Uterus (tissue), 4 donors: Measurements from ENCODE around the gene S1PR4. TPM values are rescaled to one million over a fixed set of nuclear protein-coding genes. Genes with fewer than 3 reads are reported as not detected.

Experiments used
- DNase-seq, 2 donors: peaks; one replicate each; pipeline ENCODE4 v3.0.0-alpha.2; 2019 to 2020
- H3K27ac ChIP-seq, 2 donors: fragments of 200-600 bp; sonication (generic); 1 replicate in 1 of 2; 2 replicates in 1 of 2; pipeline ENCODE4 v1.5.1; 2016 to 2018
- H3K27me3 ChIP-seq, 2 donors: fragments of 200-600 bp; sonication (generic); one replicate each; pipeline ENCODE4 v1.5.1; 2018 to 2019; ENCODE audit warnings: control low read depth in 1 of 2
- H3K36me3 ChIP-seq, 2 donors: fragments of 200-600 bp; sonication (generic); one replicate each; pipeline ENCODE4 v1.5.1; 2019; ENCODE audit warnings: control low read depth in 1 of 2
- H3K4me1 ChIP-seq, 2 donors: fragments of 200-600 bp; sonication (generic); one replicate each; pipeline ENCODE4 v1.5.1; 2018 to 2019; ENCODE audit warnings: control low read depth in 1 of 2
- H3K4me3 ChIP-seq, 2 donors: fragments of 200-600 bp; sonication (generic); 1 replicate in 1 of 2; 2 replicates in 1 of 2; pipeline ENCODE4 v1.5.1; 2018 to 2019; ENCODE audit warnings: mild to moderate bottlenecking in 1 of 2
- H3K9me3 ChIP-seq, 2 donors: fragments of 200-600 bp; sonication (generic); one replicate each; pipeline ENCODE4 v1.5.1; 2019; ENCODE audit warnings: control low read depth in 1 of 2
- POLR2A ChIP-seq, 2 donors: fragments of 450-650 bp; IDR thresholded peaks; one replicate each; pipeline ENCODE4 v1.6.1; 2016; ENCODE audit warnings: antibody characterized with exemption in 2 of 2, mild to moderate bottlenecking in 1 of 2, moderate library complexity in 1 of 2
- intact Hi-C: fragments of 100-400 bp; cut with DNase I; formaldehyde crosslinking; loops from one replicate; pipeline ENCODE4 v1.15.1; 2023; ENCODE audit warnings: low total_unique reads
- total RNA-seq, 4 donors: library from RNA; depleted of rRNA in 3 of 4; stranded (reverse); fragments of >200 nt in 3 of 4; gene quantifications; one replicate each; pipeline versions ENCODE4 v1.1.0 to v1.2.4, GENCODE V29; 2014 to 2023
- TF ChIP-seq, protein P1 (sequence below), 4 experiments: fragments of 200-600 bp in 2 of 4; fragments of 450-650 bp in 2 of 4; sonication (generic) in 2 of 4; IDR thresholded peaks; one replicate each; pipeline ENCODE4 v1.5.1; 2016 to 2019; ENCODE audit warnings: antibody characterized with exemption in 4 of 4, mild to moderate bottlenecking in 2 of 4, moderate library complexity in 1 of 4
- donor health status: DM: yes; HTN: yes; CAD: no.

The S1PR4 gene
- total RNA-seq, 4 donors from 2014 or later: 1.3 to 2.0 TPM; not detected in 2

DNA sequence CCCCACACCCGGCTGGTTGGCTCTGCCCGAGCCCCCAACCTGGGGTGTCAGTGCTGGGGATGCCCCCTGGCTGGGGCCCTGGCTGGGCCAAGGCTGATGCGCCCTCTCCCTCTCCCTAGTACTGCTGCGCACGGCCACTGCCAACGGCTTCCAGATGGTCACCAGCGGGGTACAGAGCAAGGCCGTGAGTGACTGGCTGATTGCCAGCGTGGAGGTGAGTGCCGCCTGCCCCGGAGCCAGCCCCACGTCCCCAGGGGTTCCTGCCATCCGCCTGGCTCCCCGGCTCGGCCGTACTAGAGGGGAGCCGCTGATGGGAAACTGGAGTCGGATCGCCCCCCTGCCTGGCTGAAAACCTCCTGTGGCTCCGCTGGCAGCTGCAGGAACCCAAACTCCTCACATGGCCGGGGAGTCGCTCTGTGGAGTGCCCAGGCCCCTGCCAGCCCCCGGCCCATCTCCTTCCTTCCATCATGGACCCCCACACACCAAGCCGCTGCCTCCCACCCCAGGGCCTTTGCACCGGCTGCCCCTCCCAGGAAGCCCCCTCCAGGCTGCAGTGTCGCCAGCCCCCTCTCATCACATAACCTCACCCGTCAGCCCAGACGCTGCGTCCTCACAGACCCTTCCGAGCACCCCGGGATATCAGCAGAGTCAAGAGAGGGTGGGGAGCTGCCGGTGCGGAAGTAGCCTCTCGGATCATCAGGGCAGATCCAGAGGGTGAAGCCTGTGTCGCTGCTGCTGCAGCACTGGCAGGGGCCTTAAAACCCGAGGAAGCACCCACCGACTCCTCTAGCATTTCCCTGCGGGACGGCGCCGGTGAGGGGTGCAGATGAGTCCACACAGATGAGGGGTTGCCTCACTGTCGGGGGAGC is 17.7 kb downstream of the S1PR4 start:
- intact Hi-C loops: no loop called here
- no peak overlapping the region for H3K4me3 ChIP-seq
- H3K9me3 ChIP-seq: no peaks in the 10 kb centered on the region
- no peaks in the 10 kb centered on the region for H3K27me3 ChIP-seq
- no peak for DNase-seq
- H3K36me3 ChIP-seq: no peaks in the 10 kb centered on the region
- H3K4me1 ChIP-seq: no peaks in the 10 kb centered on the region
- no peak for TF ChIP-seq POLR2A (IDR thresholded peaks at IDR 0.05)
- TF ChIP-seq, protein P1, sequence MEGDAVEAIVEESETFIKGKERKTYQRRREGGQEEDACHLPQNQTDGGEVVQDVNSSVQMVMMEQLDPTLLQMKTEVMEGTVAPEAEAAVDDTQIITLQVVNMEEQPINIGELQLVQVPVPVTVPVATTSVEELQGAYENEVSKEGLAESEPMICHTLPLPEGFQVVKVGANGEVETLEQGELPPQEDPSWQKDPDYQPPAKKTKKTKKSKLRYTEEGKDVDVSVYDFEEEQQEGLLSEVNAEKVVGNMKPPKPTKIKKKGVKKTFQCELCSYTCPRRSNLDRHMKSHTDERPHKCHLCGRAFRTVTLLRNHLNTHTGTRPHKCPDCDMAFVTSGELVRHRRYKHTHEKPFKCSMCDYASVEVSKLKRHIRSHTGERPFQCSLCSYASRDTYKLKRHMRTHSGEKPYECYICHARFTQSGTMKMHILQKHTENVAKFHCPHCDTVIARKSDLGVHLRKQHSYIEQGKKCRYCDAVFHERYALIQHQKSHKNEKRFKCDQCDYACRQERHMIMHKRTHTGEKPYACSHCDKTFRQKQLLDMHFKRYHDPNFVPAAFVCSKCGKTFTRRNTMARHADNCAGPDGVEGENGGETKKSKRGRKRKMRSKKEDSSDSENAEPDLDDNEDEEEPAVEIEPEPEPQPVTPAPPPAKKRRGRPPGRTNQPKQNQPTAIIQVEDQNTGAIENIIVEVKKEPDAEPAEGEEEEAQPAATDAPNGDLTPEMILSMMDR (IDR thresholded peaks at IDR 0.05): no peak
- no peak overlapping the region for H3K27ac ChIP-seq

DNA sequence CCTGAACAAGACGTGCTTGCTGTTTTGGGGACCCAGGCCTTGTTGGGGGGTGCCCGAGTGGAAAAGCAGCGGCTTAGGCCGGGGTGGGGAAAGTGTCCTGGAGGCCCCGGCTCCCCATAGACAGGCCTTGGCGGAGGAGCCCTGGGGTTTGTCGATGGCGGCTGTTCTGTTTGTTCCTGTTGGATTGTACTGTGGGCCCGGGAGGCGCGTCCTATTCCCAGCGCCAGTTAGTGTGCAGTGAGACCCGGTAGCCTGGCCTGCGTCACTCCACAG is 18.3 kb downstream of the S1PR4 start:
- H3K27ac ChIP-seq: no peak overlapping the region
- no peaks in the 10 kb centered on the region for H3K27me3 ChIP-seq
- intact Hi-C loops: no loop called here
- no peaks in the 10 kb centered on the region for H3K4me1 ChIP-seq
- no peak overlapping the region for H3K4me3 ChIP-seq
- no peaks in the 10 kb centered on the region for H3K36me3 ChIP-seq
- TF ChIP-seq, protein P1 (IDR thresholded peaks at IDR 0.05): no peak
- no peak for TF ChIP-seq POLR2A (IDR thresholded peaks at IDR 0.05)
- no peak for DNase-seq
- no peaks in the 10 kb centered on the region for H3K9me3 ChIP-seq

DNA sequence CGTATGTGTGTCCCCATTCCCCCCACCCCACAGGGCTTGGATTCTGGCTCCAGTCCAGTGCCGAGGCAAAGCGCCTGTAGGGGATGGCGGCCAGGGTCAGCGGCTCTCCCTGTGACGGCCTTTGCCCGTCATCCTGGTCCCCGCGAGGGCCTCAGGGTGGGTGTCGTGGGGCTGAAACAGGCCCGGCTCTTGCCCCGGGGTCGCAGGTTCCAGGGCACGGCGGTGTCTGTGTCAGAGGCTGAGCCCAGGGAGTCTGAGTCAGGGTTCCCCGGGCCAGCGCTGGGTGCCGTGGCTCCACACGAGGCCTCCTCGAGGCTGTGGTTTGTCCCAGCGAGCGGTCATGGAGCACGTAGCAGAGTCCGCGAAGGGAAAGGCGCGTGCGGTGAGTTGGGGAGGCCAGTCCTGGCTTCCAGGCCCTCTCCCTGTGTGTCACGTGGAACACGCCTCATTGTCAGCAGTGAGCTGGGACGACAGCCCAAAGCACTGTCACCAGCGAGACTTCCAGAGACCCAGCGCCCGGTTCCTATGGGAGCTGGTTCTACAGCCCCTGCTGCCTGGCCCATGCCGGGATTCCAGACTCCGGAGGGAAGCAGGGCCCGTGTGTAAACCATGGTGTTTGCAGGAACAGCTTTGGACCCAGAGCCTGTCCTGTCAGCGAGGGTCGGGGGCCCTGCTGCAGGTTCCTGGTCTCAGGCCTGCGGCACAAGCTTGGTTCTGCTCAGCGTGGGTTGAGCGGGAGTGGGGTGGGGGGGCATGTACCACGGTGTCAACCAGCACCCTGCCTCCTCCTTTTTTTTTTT is 20.5 kb downstream of the S1PR4 start:
- Histone ChIP-seq H3K9me3 (no peaks in the 10 kb centered on the region), H3K27me3 (no peaks in the 10 kb centered on the region), H3K4me3 (no peak overlapping the region), H3K36me3 (no peaks in the 10 kb centered on the region), H3K27ac (no peak overlapping the region), H3K4me1 (no peaks in the 10 kb centered on the region)
- intact Hi-C loops: no loop called here
- DNase-seq: no peak
- no peak for TF ChIP-seq POLR2A (IDR thresholded peaks at IDR 0.05)
- TF ChIP-seq, protein P1 (IDR thresholded peaks at IDR 0.05): no peak

DNA sequence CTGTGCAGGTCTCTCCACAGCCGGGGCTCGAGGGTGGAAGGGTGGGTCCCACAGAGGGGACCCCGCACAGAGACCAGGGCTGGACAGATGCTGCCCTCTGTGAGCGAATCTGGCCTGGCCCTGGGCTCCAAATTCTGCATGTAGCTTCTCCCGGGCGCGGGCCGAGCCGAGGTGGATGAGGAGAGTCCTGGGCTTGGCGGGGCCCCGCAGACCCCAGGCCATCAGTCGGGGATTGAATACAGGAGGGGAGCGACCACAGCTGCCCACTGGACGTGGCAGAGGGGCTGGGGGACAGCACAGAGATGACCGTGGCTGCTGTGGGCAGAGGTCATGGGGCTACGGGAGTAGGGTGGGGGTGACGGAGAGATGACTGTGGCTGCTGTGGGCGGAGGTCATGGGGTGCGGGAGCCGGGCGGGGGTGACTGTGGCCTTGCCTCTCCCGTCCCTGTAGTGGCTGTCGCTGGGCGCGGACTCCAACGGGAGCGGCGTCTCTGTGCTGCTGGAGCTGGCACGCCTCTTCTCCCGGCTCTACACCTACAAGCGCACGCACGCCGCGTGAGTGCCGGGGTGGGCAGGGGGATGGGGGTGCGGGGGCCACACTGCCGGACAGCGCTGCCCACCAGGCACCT is 22.6 kb downstream of the S1PR4 start:
- H3K4me3 ChIP-seq: no peak overlapping the region
- no peaks in the 10 kb centered on the region for H3K36me3 ChIP-seq
- H3K27ac ChIP-seq: no peak overlapping the region
- no peaks in the 10 kb centered on the region for H3K9me3 ChIP-seq
- H3K4me1 ChIP-seq: no peaks in the 10 kb centered on the region
- intact Hi-C loops: no loop called here
- DNase-seq: no peak
- TF ChIP-seq POLR2A (IDR thresholded peaks at IDR 0.05): no peak
- TF ChIP-seq, protein P1 (IDR thresholded peaks at IDR 0.05): no peak
- H3K27me3 ChIP-seq: no peaks in the 10 kb centered on the region

DNA sequence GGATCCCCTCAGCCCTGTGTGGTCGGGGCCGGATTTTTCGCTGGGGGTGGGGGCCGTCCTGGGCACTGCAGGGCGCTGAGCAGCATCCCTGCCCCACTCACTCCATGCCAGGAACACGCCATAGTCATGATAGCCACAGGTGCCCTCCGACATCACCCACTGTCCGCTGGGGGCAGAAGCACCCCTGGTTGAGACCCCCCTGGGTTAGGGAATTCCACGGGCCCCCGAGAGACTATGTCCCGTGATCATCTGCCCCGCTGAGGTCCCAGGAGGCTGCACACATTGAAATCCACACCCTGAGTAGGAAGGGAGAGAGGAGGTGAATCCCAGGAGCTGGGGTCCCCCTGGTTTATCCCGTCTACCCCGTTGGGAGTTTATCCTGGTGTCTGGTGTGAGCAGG is 23.3 kb downstream of the S1PR4 start:
- TF ChIP-seq POLR2A (IDR thresholded peaks at IDR 0.05): no peak
- TF ChIP-seq, protein P1 (IDR thresholded peaks at IDR 0.05): no peak
- no peak for DNase-seq
- H3K27me3 ChIP-seq: no peaks in the 10 kb centered on the region
- intact Hi-C loops: no loop called here
- H3K4me1 ChIP-seq: no peaks in the 10 kb centered on the region
- H3K27ac ChIP-seq: no peak overlapping the region
- no peaks in the 10 kb centered on the region for H3K36me3 ChIP-seq
- no peaks in the 10 kb centered on the region for H3K9me3 ChIP-seq
- no peak overlapping the region for H3K4me3 ChIP-seq
